ENCODE measurements around the gene TMEM25. TPM values are rescaled to one million over a fixed set of nuclear protein-coding genes. Genes with fewer than 3 reads are reported as not detected.

Gene TMEM25
- total RNA-seq, 1 experiment from 2014 or later = 0.79 TPM

- BruUV-seq (replicated peaks) = no TSS peak
- Mint-ChIP-seq H3K27me3 (ENCODE audit: insufficient read depth, unreplicated experiment) (no peaks in the 10 kb centered on the region), H3K4me1 (ENCODE audit: insufficient read depth, unreplicated experiment) (no peaks in the 10 kb centered on the region), H3K4me3 (ENCODE audit: unreplicated experiment) (no peak overlapping the region), H3K36me3 (ENCODE audit: insufficient read depth, unreplicated experiment) (peaks cover 10% of the 10 kb centered on the region), H3K9me3 (ENCODE audit: unreplicated experiment) (no peaks in the 10 kb centered on the region), H3K27ac (ENCODE audit: low read depth, unreplicated experiment) (no peak overlapping the region)
- intact Hi-C loops (cut with micrococcal nuclease) = no loop called here
- DNase-seq (ENCODE audit: unreplicated experiment) = no peak
- ChIA-PET CTCF (no interaction called here), POLR2A (no interaction called here)
- no peak for TF ChIP-seq CTCF (IDR thresholded peaks at IDR 0.05; ENCODE audit: unreplicated experiment)
Observed at GRCh38 chr11:118531597-118532084, 649 bp downstream of the TMEM25 start.

- H3K4me3 Mint-ChIP-seq (ENCODE audit: unreplicated experiment) = no peak overlapping the region
- H3K36me3 Mint-ChIP-seq (ENCODE audit: insufficient read depth, unreplicated experiment) = peaks cover 8% of the 10 kb centered on the region
- H3K4me1 Mint-ChIP-seq (ENCODE audit: insufficient read depth, unreplicated experiment) = no peaks in the 10 kb centered on the region
- H3K27ac Mint-ChIP-seq (ENCODE audit: low read depth, unreplicated experiment) = no peak overlapping the region
- POLR2A ChIA-PET = no interaction called here
- H3K27me3 Mint-ChIP-seq (ENCODE audit: insufficient read depth, unreplicated experiment) = no peaks in the 10 kb centered on the region
- CTCF ChIA-PET = no interaction called here
- BruUV-seq (replicated peaks) = no TSS peak
- no peaks in the 10 kb centered on the region for H3K9me3 Mint-ChIP-seq (ENCODE audit: unreplicated experiment)
- intact Hi-C loops (cut with micrococcal nuclease) = no loop called here
- no peak for TF ChIP-seq CTCF (IDR thresholded peaks at IDR 0.05; ENCODE audit: unreplicated experiment)
- DNase-seq (ENCODE audit: unreplicated experiment) = no peak
Observed at GRCh38 chr11:118532091-118532490, 1.1 kb downstream of the TMEM25 start.

- intact Hi-C loops (cut with micrococcal nuclease) = no loop called here
- Mint-ChIP-seq H3K9me3 (ENCODE audit: unreplicated experiment) (no peaks in the 10 kb centered on the region), H3K4me3 (ENCODE audit: unreplicated experiment) (no peak overlapping the region), H3K27ac (ENCODE audit: low read depth, unreplicated experiment) (no peak overlapping the region), H3K36me3 (ENCODE audit: insufficient read depth, unreplicated experiment) (peaks cover 6% of the 10 kb centered on the region), H3K4me1 (ENCODE audit: insufficient read depth, unreplicated experiment) (no peaks in the 10 kb centered on the region), H3K27me3 (ENCODE audit: insufficient read depth, unreplicated experiment) (no peaks in the 10 kb centered on the region)
- ChIA-PET POLR2A (no interaction called here), CTCF (interaction anchor here (0.7 kb wide), 1 partner anchor 566 kb away, joined by 4 read pairs; no protein-coding TSS in a partner anchor)
- no TSS peak for BruUV-seq (replicated peaks)
- no peak for TF ChIP-seq CTCF (IDR thresholded peaks at IDR 0.05; ENCODE audit: unreplicated experiment)
- no peak for DNase-seq (ENCODE audit: unreplicated experiment)
Observed at GRCh38 chr11:118532852-118533768, 2.1 kb downstream of the TMEM25 start.

GRCh38 chr11:118533769-118534729 is 3.1 kb downstream of the TMEM25 start:
- no peak for TF ChIP-seq CTCF (IDR thresholded peaks at IDR 0.05; ENCODE audit: unreplicated experiment)
- ChIA-PET POLR2A (interaction anchor here (0.9 kb wide), 1 partner anchor 12 kb away, joined by 3 read pairs; no protein-coding TSS in a partner anchor), CTCF (interaction anchor here (0.5 to 0.7 kb wide), 3 partner anchors 11 to 567 kb away, joined by 3 to 4 read pairs (median 3); no protein-coding TSS in a partner anchor)
- no peaks in the 10 kb centered on the region for H3K4me1 Mint-ChIP-seq (ENCODE audit: insufficient read depth, unreplicated experiment)
- no peak overlapping the region for H3K4me3 Mint-ChIP-seq (ENCODE audit: unreplicated experiment)
- no peak overlapping the region for H3K27ac Mint-ChIP-seq (ENCODE audit: low read depth, unreplicated experiment)
- intact Hi-C loops (cut with micrococcal nuclease) = no loop called here
- H3K36me3 Mint-ChIP-seq (ENCODE audit: insufficient read depth, unreplicated experiment) = no peaks in the 10 kb centered on the region
- H3K9me3 Mint-ChIP-seq (ENCODE audit: unreplicated experiment) = no peaks in the 10 kb centered on the region
- no peaks in the 10 kb centered on the region for H3K27me3 Mint-ChIP-seq (ENCODE audit: insufficient read depth, unreplicated experiment)
- DNase-seq (ENCODE audit: unreplicated experiment) = no peak
- no TSS peak for BruUV-seq (replicated peaks)

All from MCF 10A (cell line).